Measurements from ENCODE around the gene KIRREL3.

DNA sequence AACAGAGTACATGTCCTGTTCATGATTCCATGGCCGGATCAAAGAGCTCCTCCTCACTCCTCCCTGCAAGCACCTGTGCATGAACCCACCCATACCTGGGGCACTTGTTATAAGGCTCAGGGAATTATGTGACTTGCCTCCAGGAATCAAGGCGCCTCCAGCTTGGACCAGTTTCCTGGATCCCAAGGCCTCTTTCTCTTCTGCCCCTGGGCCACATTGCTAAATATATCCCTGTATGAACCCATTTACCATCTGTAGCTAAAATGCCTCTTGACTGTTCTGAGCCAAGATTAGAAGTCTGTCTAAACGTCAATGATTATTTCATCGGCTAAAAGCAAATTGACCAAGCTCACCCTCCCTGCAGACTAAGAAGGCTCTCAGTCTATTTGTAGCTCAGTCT is 135.6 kb downstream of the KIRREL3 start:
- TF ChIP-seq, protein P1, sequence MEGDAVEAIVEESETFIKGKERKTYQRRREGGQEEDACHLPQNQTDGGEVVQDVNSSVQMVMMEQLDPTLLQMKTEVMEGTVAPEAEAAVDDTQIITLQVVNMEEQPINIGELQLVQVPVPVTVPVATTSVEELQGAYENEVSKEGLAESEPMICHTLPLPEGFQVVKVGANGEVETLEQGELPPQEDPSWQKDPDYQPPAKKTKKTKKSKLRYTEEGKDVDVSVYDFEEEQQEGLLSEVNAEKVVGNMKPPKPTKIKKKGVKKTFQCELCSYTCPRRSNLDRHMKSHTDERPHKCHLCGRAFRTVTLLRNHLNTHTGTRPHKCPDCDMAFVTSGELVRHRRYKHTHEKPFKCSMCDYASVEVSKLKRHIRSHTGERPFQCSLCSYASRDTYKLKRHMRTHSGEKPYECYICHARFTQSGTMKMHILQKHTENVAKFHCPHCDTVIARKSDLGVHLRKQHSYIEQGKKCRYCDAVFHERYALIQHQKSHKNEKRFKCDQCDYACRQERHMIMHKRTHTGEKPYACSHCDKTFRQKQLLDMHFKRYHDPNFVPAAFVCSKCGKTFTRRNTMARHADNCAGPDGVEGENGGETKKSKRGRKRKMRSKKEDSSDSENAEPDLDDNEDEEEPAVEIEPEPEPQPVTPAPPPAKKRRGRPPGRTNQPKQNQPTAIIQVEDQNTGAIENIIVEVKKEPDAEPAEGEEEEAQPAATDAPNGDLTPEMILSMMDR (IDR thresholded peaks at IDR 0.05): no peak
- no peak for TF ChIP-seq POLR2A (IDR thresholded peaks at IDR 0.05)

All from testis (tissue), 2 donors.